WTC11 (cell line): ENCODE data around the gene RAP1GAP. TPM values are rescaled to one million over a fixed set of nuclear protein-coding genes. Genes with fewer than 3 reads are reported as not detected.

Source experiments
- ATAC-seq: fragments of 200-7000 bp; cut with Tn5 transposase; 2 replicates; pipeline ENCODE4 v1.10.0; 2021; ENCODE audit warnings: mild to moderate bottlenecking, moderate library complexity
- CTCF ChIA-PET: fragments of 300-600 bp; sonication (Branson Sonifier 250); formaldehyde crosslinking; loops from one replicate; lab custom pipeline; 2021; ENCODE audit warnings: antibody characterized with exemption; lab: Charles Lee
- POLR2A ChIA-PET: fragments of 350-600 bp; sonication (Branson Sonifier 250); formaldehyde crosslinking; loops from one replicate; lab custom pipeline; 2021; ENCODE audit warnings: antibody characterized with exemption; lab: Charles Lee
- DNase-seq: peaks from one replicate; pipeline ENCODE4 v3.0.0; 2021; ENCODE audit warnings: low spot score
- H3K27ac Mint-ChIP-seq: 2 replicates; pipeline ENCODE4 v1.8.0; 2021; ENCODE audit warnings: mixed read lengths
- H3K27me3 Mint-ChIP-seq: 2 replicates; pipeline ENCODE4 v1.8.0; 2021; ENCODE audit warnings: low read depth, mild to moderate bottlenecking, moderate library complexity, mixed read lengths
- H3K36me3 Mint-ChIP-seq: 2 replicates; pipeline ENCODE4 v1.8.0; 2021; ENCODE audit warnings: mixed read lengths
- H3K4me1 Mint-ChIP-seq: 2 replicates; pipeline ENCODE4 v1.8.0; 2022; ENCODE audit warnings: mixed read lengths
- H3K4me3 Mint-ChIP-seq: 2 replicates; pipeline ENCODE4 v1.8.0; 2021; ENCODE audit warnings: mild to moderate bottlenecking, moderate library complexity, mixed read lengths
- H3K9me3 Mint-ChIP-seq: 2 replicates; pipeline ENCODE4 v1.8.0; 2021; ENCODE audit warnings: mixed read lengths
- E2F5 ChIP-seq: sonication (generic); formaldehyde crosslinking; IDR thresholded peaks from 2 replicates; pipeline ENCODE4 v1.8.1; 2022; ENCODE audit warnings: mild to moderate bottlenecking, moderate library complexity, missing genetic modification reagents
- FOXJ3 ChIP-seq: sonication (generic); formaldehyde crosslinking; IDR thresholded peaks from 2 replicates; pipeline ENCODE4 v1.9.0; 2021; ENCODE audit warnings: missing genetic modification reagents, mild to moderate bottlenecking, borderline replicate concordance
- FOXK1 ChIP-seq: sonication (generic); formaldehyde crosslinking; IDR thresholded peaks from 2 replicates; pipeline ENCODE4 v1.8.0; 2022; ENCODE audit warnings: mild to moderate bottlenecking, moderate library complexity, missing genetic modification reagents
- FOXP4 ChIP-seq: sonication (generic); formaldehyde crosslinking; IDR thresholded peaks from 2 replicates; pipeline ENCODE4 v1.8.0; 2022; ENCODE audit warnings: mild to moderate bottlenecking, missing genetic modification reagents
- HMGA2 ChIP-seq: fragments of 250-450 bp; sonication (Bioruptor Pico); IDR thresholded peaks from 2 replicates; pipeline ENCODE4 v1.4.0; 2021; ENCODE audit warnings: mild to moderate bottlenecking, moderate library complexity
- IRF2 ChIP-seq: sonication (generic); formaldehyde crosslinking; IDR thresholded peaks from 2 replicates; pipeline ENCODE4 v1.8.0; 2022; ENCODE audit warnings: low read depth, missing genetic modification reagents, borderline replicate concordance
- MXD4 ChIP-seq: fragments of 250-450 bp; sonication (Bioruptor Pico); IDR thresholded peaks from 2 replicates; pipeline ENCODE4 v1.8.0; 2021; ENCODE audit warnings: mild to moderate bottlenecking, moderate library complexity, borderline replicate concordance
- OVOL2 ChIP-seq: fragments of 250-450 bp; sonication (Bioruptor Pico); IDR thresholded peaks from 2 replicates; pipeline ENCODE4 v1.9.0; 2021; ENCODE audit warnings: mild to moderate bottlenecking, borderline replicate concordance
- RORB ChIP-seq: fragments of 250-450 bp; sonication (Bioruptor Pico); IDR thresholded peaks from 2 replicates; pipeline ENCODE4 v1.9.0; 2021; ENCODE audit warnings: mild to moderate bottlenecking
- TEAD4 ChIP-seq: sonication (generic); formaldehyde crosslinking; IDR thresholded peaks from 2 replicates; pipeline ENCODE4 v1.8.0; 2022; ENCODE audit warnings: mild to moderate bottlenecking, missing genetic modification reagents
- ZNF396 ChIP-seq: fragments of 250-450 bp; sonication (Bioruptor Pico); IDR thresholded peaks from 2 replicates; pipeline ENCODE4 v1.8.0; 2021; ENCODE audit warnings: mild to moderate bottlenecking, moderate library complexity, borderline replicate concordance
- ZNF416 ChIP-seq: fragments of 250-450 bp; sonication (Bioruptor Pico); IDR thresholded peaks from 2 replicates; pipeline ENCODE4 v1.9.0; 2021; ENCODE audit warnings: mild to moderate bottlenecking, inconsistent platforms
- total RNA-seq: library from RNA; stranded (reverse); gene quantifications from 3 replicates; pipeline ENCODE4 v1.2.3, GENCODE V29; 2021
- TF ChIP-seq, protein P1 (sequence below): sonication (generic); formaldehyde crosslinking; IDR thresholded peaks from 2 replicates; pipeline ENCODE4 v1.8.0; 2022; ENCODE audit warnings: missing genetic modification reagents
- TF ChIP-seq, protein P2 (sequence below): sonication (generic); formaldehyde crosslinking; IDR thresholded peaks from 2 replicates; pipeline ENCODE4 v1.8.0; 2023; ENCODE audit warnings: mild to moderate bottlenecking, missing genetic modification reagents

Gene RAP1GAP
- total RNA-seq, 1 experiment from 2014 or later, result 7.6 TPM

GRCh38 chr1:21664806-21665588 is 4.2 kb downstream of the RAP1GAP start:
- ATAC-seq (no peak), DNase-seq (no peak)
- H3K4me1 Mint-ChIP-seq, result peaks cover 12% of the 10 kb centered on the region
- peaks cover 35% of the 10 kb centered on the region for H3K27me3 Mint-ChIP-seq
- ChIA-PET POLR2A (no interaction called here), CTCF (interaction anchor here (1.5 kb wide), 1 partner anchor 10 kb away, joined by 4 read pairs; no protein-coding TSS in a partner anchor)
- no peak overlapping the region for H3K4me3 Mint-ChIP-seq
- H3K9me3 Mint-ChIP-seq, result no peaks in the 10 kb centered on the region
- no peaks in the 10 kb centered on the region for H3K36me3 Mint-ChIP-seq
- no peak overlapping the region for H3K27ac Mint-ChIP-seq
- TF ChIP-seq RORB (no peak), TEAD4 (no peak), IRF2 (CRISPR knock-in tag) (no peak), FOXJ3 (CRISPR knock-in tag) (no peak), FOXP4 (CRISPR knock-in tag) (no peak), HMGA2 (no peak), ZNF416 (CRISPR knock-in tag) (no peak), E2F5 (CRISPR knock-in tag) (no peak), MXD4 (CRISPR knock-in tag) (no peak), OVOL2 (CRISPR knock-in tag) (no peak), ZNF396 (CRISPR knock-in tag) (no peak), FOXK1 (CRISPR knock-in tag) (no peak)
- TF ChIP-seq, protein P1, sequence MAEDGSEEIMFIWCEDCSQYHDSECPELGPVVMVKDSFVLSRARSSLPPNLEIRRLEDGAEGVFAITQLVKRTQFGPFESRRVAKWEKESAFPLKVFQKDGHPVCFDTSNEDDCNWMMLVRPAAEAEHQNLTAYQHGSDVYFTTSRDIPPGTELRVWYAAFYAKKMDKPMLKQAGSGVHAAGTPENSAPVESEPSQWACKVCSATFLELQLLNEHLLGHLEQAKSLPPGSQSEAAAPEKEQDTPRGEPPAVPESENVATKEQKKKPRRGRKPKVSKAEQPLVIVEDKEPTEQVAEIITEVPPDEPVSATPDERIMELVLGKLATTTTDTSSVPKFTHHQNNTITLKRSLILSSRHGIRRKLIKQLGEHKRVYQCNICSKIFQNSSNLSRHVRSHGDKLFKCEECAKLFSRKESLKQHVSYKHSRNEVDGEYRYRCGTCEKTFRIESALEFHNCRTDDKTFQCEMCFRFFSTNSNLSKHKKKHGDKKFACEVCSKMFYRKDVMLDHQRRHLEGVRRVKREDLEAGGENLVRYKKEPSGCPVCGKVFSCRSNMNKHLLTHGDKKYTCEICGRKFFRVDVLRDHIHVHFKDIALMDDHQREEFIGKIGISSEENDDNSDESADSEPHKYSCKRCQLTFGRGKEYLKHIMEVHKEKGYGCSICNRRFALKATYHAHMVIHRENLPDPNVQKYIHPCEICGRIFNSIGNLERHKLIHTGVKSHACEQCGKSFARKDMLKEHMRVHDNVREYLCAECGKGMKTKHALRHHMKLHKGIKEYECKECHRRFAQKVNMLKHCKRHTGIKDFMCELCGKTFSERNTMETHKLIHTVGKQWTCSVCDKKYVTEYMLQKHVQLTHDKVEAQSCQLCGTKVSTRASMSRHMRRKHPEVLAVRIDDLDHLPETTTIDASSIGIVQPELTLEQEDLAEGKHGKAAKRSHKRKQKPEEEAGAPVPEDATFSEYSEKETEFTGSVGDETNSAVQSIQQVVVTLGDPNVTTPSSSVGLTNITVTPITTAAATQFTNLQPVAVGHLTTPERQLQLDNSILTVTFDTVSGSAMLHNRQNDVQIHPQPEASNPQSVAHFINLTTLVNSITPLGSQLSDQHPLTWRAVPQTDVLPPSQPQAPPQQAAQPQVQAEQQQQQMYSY (CRISPR knock-in tag), result no peak
- TF ChIP-seq, protein P2, sequence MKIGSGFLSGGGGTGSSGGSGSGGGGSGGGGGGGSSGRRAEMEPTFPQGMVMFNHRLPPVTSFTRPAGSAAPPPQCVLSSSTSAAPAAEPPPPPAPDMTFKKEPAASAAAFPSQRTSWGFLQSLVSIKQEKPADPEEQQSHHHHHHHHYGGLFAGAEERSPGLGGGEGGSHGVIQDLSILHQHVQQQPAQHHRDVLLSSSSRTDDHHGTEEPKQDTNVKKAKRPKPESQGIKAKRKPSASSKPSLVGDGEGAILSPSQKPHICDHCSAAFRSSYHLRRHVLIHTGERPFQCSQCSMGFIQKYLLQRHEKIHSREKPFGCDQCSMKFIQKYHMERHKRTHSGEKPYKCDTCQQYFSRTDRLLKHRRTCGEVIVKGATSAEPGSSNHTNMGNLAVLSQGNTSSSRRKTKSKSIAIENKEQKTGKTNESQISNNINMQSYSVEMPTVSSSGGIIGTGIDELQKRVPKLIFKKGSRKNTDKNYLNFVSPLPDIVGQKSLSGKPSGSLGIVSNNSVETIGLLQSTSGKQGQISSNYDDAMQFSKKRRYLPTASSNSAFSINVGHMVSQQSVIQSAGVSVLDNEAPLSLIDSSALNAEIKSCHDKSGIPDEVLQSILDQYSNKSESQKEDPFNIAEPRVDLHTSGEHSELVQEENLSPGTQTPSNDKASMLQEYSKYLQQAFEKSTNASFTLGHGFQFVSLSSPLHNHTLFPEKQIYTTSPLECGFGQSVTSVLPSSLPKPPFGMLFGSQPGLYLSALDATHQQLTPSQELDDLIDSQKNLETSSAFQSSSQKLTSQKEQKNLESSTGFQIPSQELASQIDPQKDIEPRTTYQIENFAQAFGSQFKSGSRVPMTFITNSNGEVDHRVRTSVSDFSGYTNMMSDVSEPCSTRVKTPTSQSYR, result no peak
